Right atrium auricular region (tissue), 2 donors: ENCODE measurements around the gene TMEM11. TPM values are rescaled to one million over a fixed set of nuclear protein-coding genes. Genes with fewer than 3 reads are reported as not detected.

Experiments
- DNase-seq: peaks from one replicate; pipeline ENCODE4 v3.0.0-alpha.2; 2019; ENCODE audit warnings: low spot score
- H3K27ac ChIP-seq, 2 donors: fragments of 200-600 bp; sonication (generic); 1 replicate in 1 of 2; 2 replicates in 1 of 2; pipeline ENCODE4 v1.5.1; 2016 to 2019
- H3K27me3 ChIP-seq, 2 donors: fragments of 200-600 bp; sonication (generic); one replicate each; pipeline versions ENCODE4 v1.5.1 to v1.6.0; 2017 to 2019
- H3K36me3 ChIP-seq: fragments of 200-600 bp; sonication (generic); one replicate; pipeline ENCODE4 v1.5.1; 2016
- H3K4me1 ChIP-seq, 2 donors: fragments of 200-600 bp; sonication (generic); one replicate each; pipeline versions ENCODE4 v1.5.1 to v1.6.0; 2017 to 2019
- H3K4me3 ChIP-seq, 2 donors: fragments of 200-600 bp; sonication (generic); 1 replicate in 1 of 2; 2 replicates in 1 of 2; pipeline ENCODE4 v1.5.1; 2017 to 2019; ENCODE audit warnings: mild to moderate bottlenecking in 1 of 2, moderate library complexity in 1 of 2
- H3K9me3 ChIP-seq, 2 donors: fragments of 200-600 bp; sonication (generic); one replicate each; pipeline ENCODE4 v1.5.1; 2019
- total RNA-seq, 2 donors: library from RNA; depleted of rRNA; stranded (reverse); fragments of >200 nt; gene quantifications; one replicate each; pipeline ENCODE4 v1.1.0, GENCODE V29; 2016
- TF ChIP-seq, protein P1 (sequence below), 2 donors: fragments of 200-600 bp; sonication (generic); IDR thresholded peaks; one replicate each; pipeline ENCODE4 v1.5.1; 2019; ENCODE audit warnings: antibody characterized with exemption in 2 of 2

Gene TMEM11
- total RNA-seq, 2 donors from 2014 or later: 25.5 to 27.2 TPM

GRCh38 chr17:21191698-21192097 is 22.3 kb downstream of the TMEM11 start:
- Histone ChIP-seq H3K9me3 (no peaks in the 10 kb centered on the region), H3K36me3 (peaks cover 6% of the 10 kb centered on the region), H3K27ac (no peak overlapping the region), H3K4me3 (no peak overlapping the region), H3K27me3 (no peaks in the 10 kb centered on the region), H3K4me1 (peaks cover 0 to 26% of the 10 kb centered on the region in 2 donors)
- TF ChIP-seq, protein P1, sequence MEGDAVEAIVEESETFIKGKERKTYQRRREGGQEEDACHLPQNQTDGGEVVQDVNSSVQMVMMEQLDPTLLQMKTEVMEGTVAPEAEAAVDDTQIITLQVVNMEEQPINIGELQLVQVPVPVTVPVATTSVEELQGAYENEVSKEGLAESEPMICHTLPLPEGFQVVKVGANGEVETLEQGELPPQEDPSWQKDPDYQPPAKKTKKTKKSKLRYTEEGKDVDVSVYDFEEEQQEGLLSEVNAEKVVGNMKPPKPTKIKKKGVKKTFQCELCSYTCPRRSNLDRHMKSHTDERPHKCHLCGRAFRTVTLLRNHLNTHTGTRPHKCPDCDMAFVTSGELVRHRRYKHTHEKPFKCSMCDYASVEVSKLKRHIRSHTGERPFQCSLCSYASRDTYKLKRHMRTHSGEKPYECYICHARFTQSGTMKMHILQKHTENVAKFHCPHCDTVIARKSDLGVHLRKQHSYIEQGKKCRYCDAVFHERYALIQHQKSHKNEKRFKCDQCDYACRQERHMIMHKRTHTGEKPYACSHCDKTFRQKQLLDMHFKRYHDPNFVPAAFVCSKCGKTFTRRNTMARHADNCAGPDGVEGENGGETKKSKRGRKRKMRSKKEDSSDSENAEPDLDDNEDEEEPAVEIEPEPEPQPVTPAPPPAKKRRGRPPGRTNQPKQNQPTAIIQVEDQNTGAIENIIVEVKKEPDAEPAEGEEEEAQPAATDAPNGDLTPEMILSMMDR (IDR thresholded peaks at IDR 0.05): no peak
- DNase-seq: no peak

- no peak for DNase-seq
- Histone ChIP-seq H3K4me3 (no peak overlapping the region), H3K27me3 (no peaks in the 10 kb centered on the region), H3K9me3 (no peaks in the 10 kb centered on the region), H3K4me1 (peaks cover 0 to 22% of the 10 kb centered on the region in 2 donors), H3K36me3 (peaks cover 10% of the 10 kb centered on the region), H3K27ac (no peak overlapping the region)
- TF ChIP-seq, protein P1 (IDR thresholded peaks at IDR 0.05): no peak
These were observed 23.9 kb downstream of the TMEM11 start for GRCh38 chr17:21190078-21190477.

DNA sequence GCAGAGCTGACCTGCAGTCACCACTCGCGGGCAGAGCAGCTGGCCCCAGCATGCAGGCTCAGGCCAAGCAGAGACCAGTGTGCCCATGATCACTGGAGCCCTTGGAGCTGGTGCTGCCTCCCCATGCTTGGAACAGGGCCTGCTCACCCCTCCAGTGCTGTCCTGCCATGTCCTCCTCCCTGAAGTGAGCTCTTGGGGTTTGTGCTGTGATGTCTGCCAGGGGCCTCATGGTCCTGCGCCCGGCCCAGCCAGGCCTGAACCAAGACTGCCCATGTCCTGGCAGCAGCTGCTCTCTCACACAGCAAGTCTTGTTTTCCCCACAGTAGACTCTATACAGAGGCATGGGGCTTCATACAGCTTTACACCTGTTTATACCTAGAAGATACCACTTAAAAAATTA is 24.6 kb downstream of the TMEM11 start:
- H3K27me3 ChIP-seq: no peaks in the 10 kb centered on the region
- peaks cover 18% of the 10 kb centered on the region for H3K36me3 ChIP-seq
- TF ChIP-seq, protein P1 (IDR thresholded peaks at IDR 0.05): no peak
- peaks cover 0 to 16% of the 10 kb centered on the region in 2 donors for H3K4me1 ChIP-seq
- H3K9me3 ChIP-seq: no peaks in the 10 kb centered on the region
- no peak for DNase-seq
- H3K27ac ChIP-seq: no peak overlapping the region
- H3K4me3 ChIP-seq: no peak overlapping the region

DNA sequence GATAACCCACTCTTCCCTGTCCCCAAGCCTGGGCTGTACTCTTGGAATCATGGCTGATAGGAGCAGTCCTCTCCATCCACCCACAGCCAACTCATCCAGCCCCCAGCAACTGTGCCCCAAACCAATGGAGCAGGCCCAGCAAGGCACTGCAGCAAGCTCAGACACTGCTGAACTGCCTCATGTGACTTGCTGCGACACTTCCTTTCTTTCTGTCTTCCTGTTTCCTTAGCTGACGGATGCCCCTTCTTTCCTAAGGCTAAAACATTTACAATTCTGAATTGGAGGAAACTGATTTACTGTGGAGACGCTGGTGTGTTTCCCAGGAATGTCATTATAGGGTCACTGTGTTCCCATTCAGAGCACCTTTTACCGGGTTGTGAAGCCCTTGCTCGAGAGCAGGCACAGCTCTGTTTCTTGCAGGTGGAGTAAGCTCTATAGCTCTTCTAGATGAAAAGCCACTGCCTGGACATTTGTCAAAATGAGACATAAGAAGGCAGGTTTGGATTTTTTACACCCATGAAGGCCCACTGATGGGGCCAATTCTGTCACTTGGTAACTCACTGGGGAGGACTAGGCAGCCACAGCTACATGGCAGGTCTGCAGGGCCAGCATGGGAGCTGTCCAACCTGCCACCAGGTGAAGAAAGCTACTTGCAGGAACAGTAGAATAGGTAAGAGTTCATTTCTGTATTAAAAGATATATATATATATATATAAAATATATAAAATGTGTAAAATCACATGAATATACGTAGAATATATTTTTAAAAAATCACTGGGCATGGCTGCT is 27.4 kb downstream of the TMEM11 start:
- Histone ChIP-seq H3K36me3 (peaks cover 30% of the 10 kb centered on the region), H3K27ac (peak overlapping the region in 1 of 2 donors; percentile 27)

GRCh38 chr17:21185061-21185460 is 28.9 kb downstream of the TMEM11 start:
- DNase-seq: no peak
- H3K36me3 ChIP-seq: peaks cover 24% of the 10 kb centered on the region

More for the DNA sequence above, 27.4 kb downstream of the TMEM11 start:
- Histone ChIP-seq H3K9me3 (no peaks in the 10 kb centered on the region), H3K4me1 (peaks cover 0 to 6% of the 10 kb centered on the region in 2 donors), H3K4me3 (no peak overlapping the region), H3K27me3 (no peaks in the 10 kb centered on the region)
- TF ChIP-seq, protein P1 (IDR thresholded peaks at IDR 0.05): no peak
- DNase-seq: no peak

More at GRCh38 chr17:21185061-21185460, 28.9 kb downstream of the TMEM11 start:
- Histone ChIP-seq H3K27ac (no peak overlapping the region), H3K27me3 (no peaks in the 10 kb centered on the region), H3K9me3 (no peaks in the 10 kb centered on the region), H3K4me3 (no peak overlapping the region), H3K4me1 (peaks cover 0 to 4% of the 10 kb centered on the region in 2 donors)
- TF ChIP-seq, protein P1 (IDR thresholded peaks at IDR 0.05): no peak
